Central memory CD8-positive, alpha-beta T cell (primary cell): ENCODE data around the gene HGD.
A peak's percentile ranks its signal among the peaks of the same experiment; 100 is the strongest.
"Not testable (repeated sequence)": the region's sequence is repeated elsewhere in the genome, so short reads cannot be mapped to it uniquely, and the experiment has no call there.

ENCODE experiments used
- ATAC-seq: fragments of 150-1000 bp; cut with Tn5 transposase; replicated peaks from 2 replicates; pipeline ENCODE4 v1.10.0; 2022; ENCODE audit warnings: mild to moderate bottlenecking, moderate FRiP score, moderate number of reproducible peaks; ENCODE audit not compliant: poor library complexity, severe bottlenecking; ENCODE audit errors: extremely low read depth
- DNase-seq, 2 donors: peaks; one replicate each; pipeline ENCODE4 v3.0.0; 2021; ENCODE audit warnings: low spot score in 2 of 2
- H3K27ac Mint-ChIP-seq: one replicate; pipeline ENCODE4 v1.8.0; 2022; ENCODE audit warnings: low read depth, mild to moderate bottlenecking, moderate library complexity, mixed read lengths
- H3K27me3 Mint-ChIP-seq: one replicate; pipeline ENCODE4 v1.8.0; 2022; ENCODE audit warnings: mixed read lengths
- H3K36me3 Mint-ChIP-seq: one replicate; pipeline ENCODE4 v1.8.0; 2022; ENCODE audit warnings: mild to moderate bottlenecking, moderate library complexity, mixed read lengths; ENCODE audit not compliant: insufficient read depth
- H3K4me1 Mint-ChIP-seq: one replicate; pipeline ENCODE4 v1.8.0; 2022; ENCODE audit warnings: mixed read lengths
- H3K4me3 Mint-ChIP-seq: one replicate; pipeline ENCODE4 v1.8.0; 2022; ENCODE audit warnings: mild to moderate bottlenecking, moderate library complexity, mixed read lengths
- H3K9me3 Mint-ChIP-seq: one replicate; pipeline ENCODE4 v1.8.0; 2022; ENCODE audit warnings: mixed read lengths

Gene HGD

DNA sequence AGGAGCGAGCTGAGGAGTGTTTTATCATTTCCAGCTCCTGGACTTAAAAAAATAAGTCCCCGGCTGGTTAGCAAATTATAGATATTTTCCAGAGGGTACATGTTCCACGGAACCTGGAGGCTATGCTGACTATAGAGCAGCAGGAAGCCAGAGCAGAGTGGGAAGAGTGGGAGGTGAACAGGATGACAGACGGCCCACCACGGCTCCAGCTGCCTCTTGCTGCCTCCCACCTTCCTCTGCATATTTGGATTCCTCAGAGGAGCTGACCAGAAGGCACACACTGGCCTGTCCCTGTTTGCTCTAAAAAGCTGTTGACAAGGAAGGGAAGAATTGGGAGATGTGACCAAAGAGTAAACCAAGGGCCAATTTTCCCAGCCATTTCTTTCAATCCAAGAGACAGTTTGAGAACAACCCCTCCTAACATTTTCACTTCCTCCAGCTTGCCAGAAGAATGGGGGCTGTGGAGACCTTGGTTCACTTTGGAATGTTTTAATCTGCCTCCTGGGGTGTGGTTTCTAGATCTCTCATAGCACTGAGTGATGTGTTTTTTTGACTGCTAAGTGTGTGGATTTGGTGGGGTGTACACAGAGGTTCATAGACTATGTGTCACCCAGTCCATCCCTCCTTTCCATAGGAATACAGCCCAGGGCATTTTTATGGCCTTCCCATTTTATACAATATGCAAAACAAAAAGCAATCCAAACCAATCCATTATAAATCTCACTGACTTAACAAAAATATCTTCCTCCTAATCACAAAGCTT, 36.8 kb downstream of the HGD start:
- no peak overlapping the region for H3K27ac Mint-ChIP-seq
- no peak for ATAC-seq

DNA sequence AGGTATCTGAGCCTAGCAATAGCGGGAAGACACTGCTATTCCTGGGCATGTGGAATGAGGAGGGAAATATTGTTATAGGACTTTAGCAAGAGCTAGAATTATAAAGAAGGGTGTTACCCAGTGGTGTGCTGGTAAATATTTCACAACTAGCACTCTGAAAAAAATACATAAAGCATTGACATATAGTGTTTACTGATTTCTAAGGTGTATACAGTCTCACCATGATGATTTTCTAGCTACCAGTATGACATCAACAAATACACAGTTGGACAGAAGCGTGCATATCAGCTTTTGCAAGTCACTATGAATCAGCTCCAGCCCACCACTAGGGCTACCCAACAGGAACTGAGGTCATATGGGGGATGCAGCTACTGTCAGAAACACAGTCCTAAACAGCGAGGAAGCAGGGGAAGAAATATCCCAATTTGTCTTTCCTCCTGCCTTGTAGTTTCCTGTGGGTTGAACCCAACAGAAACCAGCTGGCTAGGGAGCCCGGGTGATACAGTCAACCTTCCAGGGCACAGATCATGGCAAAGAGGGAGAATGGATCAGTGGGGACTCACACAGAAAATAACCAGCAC, 39.6 kb downstream of the HGD start:
- Mint-ChIP-seq H3K36me3 (no peaks in the 10 kb centered on the region), H3K27ac (no peak overlapping the region), H3K9me3 (no peaks in the 10 kb centered on the region), H3K27me3 (peaks cover 10% of the 10 kb centered on the region), H3K4me1 (peaks cover 6% of the 10 kb centered on the region), H3K4me3 (no peak overlapping the region)
- no peak for DNase-seq
- peak; percentile 36 for ATAC-seq

More for the DNA sequence above, 36.8 kb downstream of the HGD start:
- Mint-ChIP-seq H3K4me1 (no peaks in the 10 kb centered on the region), H3K36me3 (no peaks in the 10 kb centered on the region), H3K9me3 (no peaks in the 10 kb centered on the region), H3K4me3 (no peak overlapping the region), H3K27me3 (peaks cover 10% of the 10 kb centered on the region)
- DNase-seq: no peak

DNA sequence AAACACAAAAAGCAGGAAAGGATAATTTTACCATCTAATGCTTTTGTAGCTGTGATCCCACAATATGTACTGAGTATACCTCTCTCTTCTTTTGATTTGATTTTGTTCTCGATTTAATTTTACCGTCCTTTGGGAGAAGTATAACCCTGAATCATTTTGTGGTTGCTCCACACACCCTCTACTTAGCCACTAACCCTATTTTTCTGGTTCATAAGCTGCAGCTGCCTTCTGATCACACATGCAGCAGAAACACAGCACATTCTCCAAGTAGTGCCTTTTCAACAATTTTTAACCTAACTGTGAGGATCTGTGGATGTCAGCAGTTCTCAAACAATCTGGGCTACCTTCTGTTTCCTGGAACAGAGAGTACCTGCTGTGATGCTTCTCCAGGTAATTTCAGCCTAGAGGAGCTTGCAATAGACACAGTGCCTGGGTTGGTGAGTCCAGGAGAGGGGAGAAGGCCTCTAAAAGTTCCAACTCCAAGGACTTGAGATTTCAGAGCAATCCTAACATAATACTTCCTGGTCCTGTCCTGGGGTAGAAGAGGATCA, 40.3 kb downstream of the HGD start:
- ATAC-seq (no peak), DNase-seq (no peak)
- H3K9me3 Mint-ChIP-seq: no peaks in the 10 kb centered on the region
- peaks cover 6% of the 10 kb centered on the region for H3K4me1 Mint-ChIP-seq
- H3K4me3 Mint-ChIP-seq: no peak overlapping the region
- peaks cover 10% of the 10 kb centered on the region for H3K27me3 Mint-ChIP-seq
- H3K36me3 Mint-ChIP-seq: no peaks in the 10 kb centered on the region
- no peak overlapping the region for H3K27ac Mint-ChIP-seq

DNA sequence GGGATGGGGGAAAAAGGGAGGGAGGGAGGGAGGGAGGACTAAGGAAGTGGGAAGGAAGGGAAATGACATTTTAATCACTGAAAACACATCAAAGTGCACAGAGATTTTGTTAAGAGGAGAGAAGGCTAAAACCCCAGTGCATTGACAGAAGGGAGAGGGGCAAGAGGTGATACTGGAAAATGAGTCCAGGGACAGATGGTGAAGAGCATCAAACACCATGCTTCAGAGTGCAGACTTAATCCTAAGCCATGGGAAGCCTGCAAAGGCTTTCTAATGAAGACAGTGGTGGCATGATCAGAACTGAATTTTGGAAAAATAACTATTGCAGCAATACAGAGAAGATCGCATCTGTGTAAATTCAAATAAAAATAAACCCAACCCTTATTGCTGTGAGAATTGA, 41.8 kb downstream of the HGD start:
- no peak overlapping the region for H3K4me3 Mint-ChIP-seq
- DNase-seq: no peak
- no peaks in the 10 kb centered on the region for H3K9me3 Mint-ChIP-seq
- H3K36me3 Mint-ChIP-seq: peaks cover 2% of the 10 kb centered on the region
- peaks cover 10% of the 10 kb centered on the region for H3K27me3 Mint-ChIP-seq
- no peak for ATAC-seq
- peaks cover 6% of the 10 kb centered on the region for H3K4me1 Mint-ChIP-seq
- no peak overlapping the region for H3K27ac Mint-ChIP-seq

DNA sequence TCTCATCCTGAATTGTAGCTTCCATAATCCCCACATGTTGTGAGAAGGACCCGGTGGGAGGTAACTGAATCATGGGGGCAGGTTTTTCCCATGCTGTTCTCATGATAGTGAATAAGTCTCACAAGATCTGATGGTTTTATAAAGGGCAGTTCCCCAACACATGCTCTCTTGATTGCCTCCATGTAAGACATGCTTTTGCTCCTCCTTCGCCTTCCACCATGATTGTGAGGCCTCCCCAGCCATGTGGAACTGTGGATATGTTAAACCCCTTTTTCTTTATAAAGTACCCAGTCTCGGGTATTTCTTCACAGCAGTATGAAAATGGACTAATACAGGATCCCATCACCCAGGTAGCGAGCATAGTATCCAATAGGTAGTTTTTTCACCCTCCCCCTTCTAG, 43.2 kb downstream of the HGD start:
- H3K4me1 Mint-ChIP-seq, H3K36me3 Mint-ChIP-seq, H3K4me3 Mint-ChIP-seq, H3K27ac Mint-ChIP-seq, H3K27me3 Mint-ChIP-seq, ATAC-seq, H3K9me3 Mint-ChIP-seq, DNase-seq: not testable (repeated sequence)

DNA sequence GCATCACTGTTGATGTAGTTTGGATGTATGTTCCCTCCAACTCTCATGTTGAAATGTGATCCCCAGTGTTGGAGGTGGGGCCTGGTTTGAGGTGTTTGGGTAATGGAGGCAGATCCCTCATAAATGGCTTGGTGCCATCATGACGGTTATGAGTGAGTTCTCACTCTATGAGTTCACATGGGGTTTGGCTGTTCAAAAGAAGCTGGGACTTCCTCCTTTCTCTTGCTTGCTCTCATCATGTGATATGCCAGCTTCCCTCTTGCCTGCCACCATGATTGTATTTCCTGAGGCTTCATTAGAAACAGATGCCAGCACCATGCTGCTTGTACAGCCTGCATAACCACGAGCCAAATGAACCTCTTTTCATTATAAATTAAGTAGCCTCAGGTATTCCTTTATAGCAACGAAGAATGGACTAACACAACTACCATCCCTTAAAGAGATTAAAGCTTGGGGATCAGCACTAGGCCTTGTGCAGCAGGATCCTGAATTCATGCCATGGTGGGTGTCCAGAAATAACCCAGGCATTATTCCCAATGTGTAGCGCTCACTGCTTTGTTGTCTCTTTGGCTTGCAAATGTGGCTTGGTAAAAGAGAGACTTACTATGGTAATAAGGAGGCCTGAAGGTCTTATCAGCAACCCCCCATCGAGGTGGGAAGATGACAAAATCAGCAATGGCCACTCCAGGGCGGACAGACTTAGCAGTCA, 44.0 kb downstream of the HGD start:
- H3K4me1 Mint-ChIP-seq: peaks cover 6% of the 10 kb centered on the region
- H3K36me3 Mint-ChIP-seq: peaks cover 2% of the 10 kb centered on the region
- H3K27ac Mint-ChIP-seq: no peak overlapping the region

DNA sequence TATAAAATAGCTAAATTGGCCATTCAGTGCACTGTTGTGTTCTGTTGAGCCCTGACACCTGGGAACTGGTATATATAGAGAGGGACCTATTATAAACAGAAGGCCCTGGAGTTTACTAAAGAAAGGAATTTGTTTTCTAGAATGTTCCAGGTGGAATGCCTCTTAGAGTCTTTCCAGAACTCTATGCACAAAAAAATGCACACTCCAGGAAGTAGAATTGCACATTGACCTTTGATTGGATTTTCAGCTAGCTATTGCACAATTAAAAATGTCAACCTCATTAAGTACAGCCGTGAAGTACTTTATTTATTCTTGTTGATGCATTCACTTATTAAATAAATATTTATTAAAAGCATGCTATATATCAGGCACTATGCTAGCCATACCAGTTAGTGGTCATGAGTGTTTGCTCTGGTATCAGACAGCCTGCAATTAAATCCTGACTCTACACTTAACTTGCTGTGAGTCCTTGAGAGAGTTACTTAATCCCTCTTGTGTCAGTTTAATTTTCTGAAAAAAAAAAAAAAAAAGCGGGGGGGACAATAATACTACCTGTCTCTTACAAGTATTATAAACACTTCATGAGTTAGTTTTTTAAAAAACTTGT, 45.1 kb downstream of the HGD start:
- DNase-seq (no peak), ATAC-seq (no peak)
- Mint-ChIP-seq H3K4me3 (no peak overlapping the region), H3K36me3 (peaks cover 2% of the 10 kb centered on the region), H3K9me3 (no peaks in the 10 kb centered on the region), H3K4me1 (peaks cover 6% of the 10 kb centered on the region), H3K27me3 (peaks cover 2% of the 10 kb centered on the region), H3K27ac (no peak overlapping the region)

More for the DNA sequence above, 44.0 kb downstream of the HGD start:
- no peak for DNase-seq
- Mint-ChIP-seq H3K9me3 (no peaks in the 10 kb centered on the region), H3K4me3 (no peak overlapping the region), H3K27me3 (peaks cover 10% of the 10 kb centered on the region)
- ATAC-seq: no peak

DNA sequence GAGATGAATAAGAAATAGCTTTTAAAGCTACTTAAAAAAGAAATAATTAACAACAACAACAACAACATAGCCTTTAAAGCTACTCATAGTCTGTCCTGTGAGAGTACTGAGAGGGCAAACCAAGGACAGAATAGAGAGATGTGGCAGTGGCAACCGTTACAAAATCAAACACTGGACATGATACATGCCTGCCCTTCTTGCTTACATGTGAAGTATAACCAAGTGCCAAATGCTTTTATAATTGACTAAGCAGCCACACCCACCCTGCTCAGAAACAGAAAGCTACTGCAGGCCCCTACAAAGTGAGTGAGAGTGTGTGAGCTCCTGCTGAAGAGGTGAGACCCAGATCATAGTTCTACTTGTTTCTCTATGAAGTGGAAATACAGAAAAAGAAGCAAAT, 47.5 kb downstream of the HGD start:
- DNase-seq: no peak
- Mint-ChIP-seq H3K4me3 (no peak overlapping the region), H3K36me3 (peaks cover 2% of the 10 kb centered on the region), H3K4me1 (no peaks in the 10 kb centered on the region), H3K27me3 (no peaks in the 10 kb centered on the region), H3K9me3 (no peaks in the 10 kb centered on the region), H3K27ac (no peak overlapping the region)
- no peak for ATAC-seq

DNA sequence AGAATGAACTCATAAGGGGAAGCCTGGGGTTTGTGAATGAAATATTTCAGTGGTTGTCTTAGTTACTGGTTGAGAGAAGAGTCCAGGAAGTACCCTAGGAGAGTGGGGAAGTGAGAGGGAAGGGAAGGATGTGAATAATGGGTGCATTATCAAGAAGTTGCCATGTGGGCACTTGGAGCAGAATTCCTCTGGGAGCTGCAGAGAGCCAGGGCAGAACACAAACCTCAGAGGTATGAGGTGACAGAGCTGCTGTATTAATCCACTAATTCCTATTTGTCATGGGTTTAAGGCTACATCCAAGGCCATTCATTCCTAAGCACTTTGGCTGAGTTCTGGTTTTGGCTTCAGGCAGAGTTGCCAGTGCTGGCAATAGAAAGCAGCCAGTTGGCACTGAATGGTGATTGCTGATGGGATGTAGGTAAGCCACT, 56.9 kb downstream of the HGD start:
- DNase-seq: no peak
- Mint-ChIP-seq H3K36me3 (no peaks in the 10 kb centered on the region), H3K4me1 (no peaks in the 10 kb centered on the region), H3K27ac (no peak overlapping the region), H3K4me3 (no peak overlapping the region), H3K9me3 (peaks cover 15% of the 10 kb centered on the region), H3K27me3 (peaks cover 16% of the 10 kb centered on the region)
- no peak for ATAC-seq

DNA sequence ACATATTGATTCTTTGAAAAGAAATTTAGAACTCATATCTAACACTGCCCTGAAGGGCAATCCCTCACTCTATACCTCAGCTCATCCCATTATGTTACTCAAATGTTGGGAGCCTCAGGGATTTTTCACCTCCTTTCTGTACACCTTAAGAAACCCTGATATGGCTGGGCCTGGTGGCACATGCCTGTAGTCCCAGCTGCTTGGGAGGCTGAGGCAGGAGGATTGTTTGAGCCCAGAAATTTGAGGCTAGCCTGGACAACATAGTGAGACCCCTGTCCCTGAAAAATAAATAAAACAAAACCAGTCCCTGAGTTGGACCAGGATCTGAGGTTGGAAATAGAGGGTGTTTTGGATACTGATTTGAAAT, 58.3 kb downstream of the HGD start:
- Mint-ChIP-seq H3K27me3 (peaks cover 25% of the 10 kb centered on the region), H3K27ac (no peak overlapping the region), H3K4me1 (no peaks in the 10 kb centered on the region), H3K36me3 (no peaks in the 10 kb centered on the region), H3K9me3 (peaks cover 15% of the 10 kb centered on the region), H3K4me3 (no peak overlapping the region)
- DNase-seq (no peak), ATAC-seq (no peak)

DNA sequence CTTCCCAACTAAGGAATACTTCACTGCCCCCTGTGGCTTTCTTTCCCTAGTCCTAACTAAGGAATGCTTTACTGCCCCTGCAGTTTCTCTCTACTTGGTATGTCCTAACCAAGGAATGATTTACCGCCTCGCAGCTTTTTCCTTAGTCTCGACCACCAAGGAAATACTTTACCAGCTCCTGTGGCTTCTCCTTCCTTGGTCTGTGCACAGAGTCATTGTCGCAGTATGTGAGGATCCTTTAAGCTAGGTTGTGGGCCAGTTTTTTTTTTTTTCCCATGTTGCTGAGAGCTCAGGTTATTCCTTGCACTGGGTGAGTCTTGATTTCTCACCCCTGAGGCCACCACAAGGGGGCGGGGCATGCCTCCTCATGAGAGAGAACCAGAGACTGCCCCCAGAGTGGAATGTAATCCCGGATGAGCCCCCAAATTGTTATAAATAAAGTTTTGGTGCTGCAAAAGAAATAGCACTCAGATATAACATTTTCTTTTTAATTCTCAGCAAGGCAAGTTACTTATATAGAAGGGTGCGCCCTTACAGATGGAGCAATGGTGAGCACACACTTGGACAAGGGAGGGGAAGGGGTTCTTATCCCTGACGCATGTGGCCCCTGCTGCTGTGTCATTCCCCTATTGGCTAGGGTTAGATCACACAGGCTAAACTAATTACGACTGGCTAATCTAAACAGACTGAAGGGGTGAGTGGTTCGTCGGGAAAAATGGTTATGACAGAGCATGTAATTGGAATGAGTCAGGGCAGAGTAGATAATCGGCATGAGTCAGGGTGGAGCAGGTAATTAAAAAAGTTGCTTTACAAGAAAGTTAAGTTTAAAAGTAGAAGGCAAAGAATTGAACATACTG, 58.9 kb downstream of the HGD start:
- H3K27me3 Mint-ChIP-seq: peaks cover 26% of the 10 kb centered on the region
- DNase-seq (no peak), ATAC-seq (no peak)
- H3K36me3 Mint-ChIP-seq: no peaks in the 10 kb centered on the region
- no peak overlapping the region for H3K4me3 Mint-ChIP-seq
- H3K9me3 Mint-ChIP-seq: peaks cover 15% of the 10 kb centered on the region
- no peaks in the 10 kb centered on the region for H3K4me1 Mint-ChIP-seq
- H3K27ac Mint-ChIP-seq: no peak overlapping the region

DNA sequence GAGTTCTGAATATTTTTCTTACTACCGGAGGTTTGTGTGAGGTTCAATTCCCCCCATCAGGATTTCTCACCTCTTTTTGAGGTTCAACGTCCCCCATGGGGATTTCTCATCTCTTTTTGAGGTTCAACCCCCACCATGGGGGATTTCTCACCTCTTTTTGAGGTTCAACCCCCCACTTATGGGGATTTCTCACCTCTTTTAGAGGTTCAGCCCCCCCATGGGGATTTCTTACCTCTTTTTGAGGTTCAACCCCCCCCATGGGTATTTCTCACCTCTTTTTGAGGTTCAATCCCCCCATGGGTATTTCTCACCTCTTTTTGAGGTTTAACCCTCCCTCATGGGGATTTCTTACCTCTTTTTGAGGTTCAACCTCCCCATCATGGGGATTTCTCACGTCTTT, 59.6 kb downstream of the HGD start:
- peaks cover 26% of the 10 kb centered on the region for H3K27me3 Mint-ChIP-seq
- peaks cover 15% of the 10 kb centered on the region for H3K9me3 Mint-ChIP-seq
- no peak overlapping the region for H3K4me3 Mint-ChIP-seq
- H3K4me1 Mint-ChIP-seq: no peaks in the 10 kb centered on the region
- no peak for DNase-seq
- ATAC-seq: no peak
- H3K27ac Mint-ChIP-seq: no peak overlapping the region
- H3K36me3 Mint-ChIP-seq: no peaks in the 10 kb centered on the region
